HepG2 (cell line): ENCODE measurements around the gene CTNNA3. TPM values are rescaled to one million over a fixed set of nuclear protein-coding genes. Genes with fewer than 3 reads are reported as not detected.

Experiments
- ATAC-seq: fragments of 200-7000 bp; cut with Tn5 transposase; 3 replicates; pipeline ENCODE4 v1.9.1; 2020; ENCODE audit warnings: mild to moderate bottlenecking, moderate library complexity
- BruUV-seq: library from RNA; stranded (reverse); fragments of 400-500 nt; replicated peaks from 2 replicates; lab custom pipeline; 2021; lab: Mats Ljungman, UMichigan
- CTCF ChIA-PET: fragments of 300-600 bp; formaldehyde crosslinking; extraction: SDS; loops from one replicate; lab custom pipeline; 2021; ENCODE audit warnings: low total read pairs, inconsistent platforms, low intra/inter-chr PET ratio; lab: Yijun Ruan, JAX
- POLR2A ChIA-PET: fragments of 350-600 bp; sonication (Branson Sonifier 250); formaldehyde crosslinking; loops from one replicate; lab custom pipeline; 2020; ENCODE audit warnings: antibody characterized with exemption, inconsistent platforms; lab: Yijun Ruan, JAX
- DNase-seq: peaks from one replicate; pipeline ENCODE4 v3.0.0-alpha.2; 2015; ENCODE audit warnings: low spot score
- FAIRE-seq: peaks from 3 replicates; lab custom pipeline; 2011; peaks lifted over from hg19 to GRCh38; lab: Jason Lieb, UNC
- H2AFZ ChIP-seq: one replicate; pipeline ENCODE4 v1.6.1; 2011; ENCODE audit warnings: low read length, inconsistent platforms
- H3K27ac ChIP-seq: fragments of 300-600 bp; 3 replicates; pipeline ENCODE4 v1.8.0; 2011; ENCODE audit warnings: mixed run types, mild to moderate bottlenecking, mixed read lengths, low read length, inconsistent platforms; ENCODE audit not compliant: insufficient read depth; ENCODE audit errors: extremely low read length
- H3K27me3 ChIP-seq, 2 experiments: fragments of 200-600 bp in 1 of 2; 2 replicates in 1 of 2; 3 replicates in 1 of 2; pipeline versions ENCODE4 v1.6.0 to v1.8.0; 2011; ENCODE audit warnings: low read length in 2 of 2, mild to moderate bottlenecking in 2 of 2, moderate library complexity in 2 of 2, inconsistent platforms in 1 of 2; ENCODE audit not compliant: insufficient read depth in 2 of 2, control insufficient read depth in 1 of 2
- H3K36me3 ChIP-seq, 2 experiments: fragments of 200-600 bp in 1 of 2; replicated peaks in 1 of 2; 2 replicates in 1 of 2; 3 replicates in 1 of 2; pipeline versions ENCODE4 v1.5.1 to v1.8.0; 2011; ENCODE audit warnings: low read length in 2 of 2, inconsistent platforms in 1 of 2; ENCODE audit not compliant: insufficient read depth in 2 of 2, control insufficient read depth in 1 of 2
- H3K4me1 ChIP-seq: 2 replicates; pipeline ENCODE4 v1.5.1; 2012; ENCODE audit warnings: low read length, inconsistent platforms; ENCODE audit not compliant: insufficient read depth
- H3K4me2 ChIP-seq: 2 replicates; pipeline ENCODE4 v1.6.0; 2011; ENCODE audit warnings: low read depth, low read length, inconsistent platforms
- H3K4me3 ChIP-seq, 3 experiments: fragments of 200-600 bp in 1 of 3; sonication (generic), shearing (Covaris generic) in 1 of 3; replicated peaks in 1 of 3; 2 replicates each; pipeline ENCODE4 v1.5.1; 2011 to 2016; ENCODE audit warnings: low read length in 3 of 3, inconsistent platforms in 2 of 3, low read depth in 2 of 3, mild to moderate bottlenecking in 2 of 3, control low read depth in 1 of 3, mixed read lengths in 1 of 3; ENCODE audit not compliant: insufficient read depth in 1 of 3
- H3K79me2 ChIP-seq: one replicate; pipeline ENCODE4 v1.6.1; 2011; ENCODE audit warnings: low read length, inconsistent platforms; ENCODE audit not compliant: insufficient read depth
- H3K9ac ChIP-seq: 2 replicates; pipeline ENCODE4 v1.6.0; 2011; ENCODE audit warnings: mild to moderate bottlenecking, low read depth, low read length, inconsistent platforms; ENCODE audit not compliant: insufficient read depth
- H3K9me3 ChIP-seq: 2 replicates; pipeline ENCODE4 v1.5.1; 2012; ENCODE audit warnings: mild to moderate bottlenecking, low read length
- H4K20me1 ChIP-seq: 2 replicates; pipeline ENCODE4 v1.6.0; 2011; ENCODE audit warnings: inconsistent platforms, mild to moderate bottlenecking, low read length, moderate library complexity; ENCODE audit not compliant: insufficient read depth
- ATRX ChIP-seq: sonication (generic); formaldehyde crosslinking; IDR thresholded peaks from 2 replicates; pipeline ENCODE4 v1.4.0; 2020; ENCODE audit warnings: missing genetic modification reagents, borderline replicate concordance
- HIVEP1 ChIP-seq: sonication (generic); formaldehyde crosslinking; IDR thresholded peaks from 2 replicates; pipeline ENCODE4 v1.4.0; 2020; ENCODE audit warnings: mild to moderate bottlenecking, missing genetic modification reagents
- KDM5A ChIP-seq: fragments of 200-600 bp; sonication (generic); IDR thresholded peaks from 2 replicates; pipeline ENCODE4 v1.7.0; 2018; ENCODE audit warnings: antibody characterized with exemption, mild to moderate bottlenecking, low read length, borderline replicate concordance
- PRDM4 ChIP-seq: sonication (generic); formaldehyde crosslinking; IDR thresholded peaks from 2 replicates; pipeline ENCODE4 v1.9.0; 2021; ENCODE audit warnings: missing genetic modification reagents, borderline replicate concordance
- ZNF3 ChIP-seq: IDR thresholded peaks from 2 replicates; pipeline ENCODE4 v1.7.0; 2017; ENCODE audit warnings: inconsistent platforms
- ZNF367 ChIP-seq: sonication (generic); formaldehyde crosslinking; IDR thresholded peaks from 2 replicates; pipeline ENCODE4 v1.4.0; 2020; ENCODE audit warnings: missing genetic modification reagents, borderline replicate concordance
- WGBS: methylation state at CpG from one replicate; pipeline ENCODE4 v1.1.6; 2017; ENCODE audit warnings: low lambda C conversion rate; 5-methylcytosine and 5-hydroxymethylcytosine counted together
- in situ Hi-C: cut with HindIII; loops from 2 replicates; pipeline ENCODE4 v1.10.0; 2017; ENCODE audit warnings: low pct_unique_long_range_greater_than_20kb; ENCODE audit not compliant: extremely low pct_ligation_motif_present
- intact Hi-C: fragments of 100-400 bp; cut with micrococcal nuclease; formaldehyde crosslinking; loops from one replicate; pipeline ENCODE4 v1.10.0; 2022; ENCODE audit not compliant: unreplicated experiment
- polyA plus RNA-seq, 8 experiments: library from polyadenylated mRNA; depleted of rRNA in 3 of 8; stranded (reverse) in 7 of 8; unstranded in 1 of 8; fragments of >200 nt; fragmentation: Illumina TruSeq in 4 of 8; extraction: Trizol in 4 of 8; gene quantifications; 2 replicates each; pipeline versions ENCODE4 v1.2.1 to v1.2.3, GENCODE V29; 2011 to 2016; ENCODE audit warnings: low read depth in 4 of 8, missing spikeins in 1 of 8, mixed read lengths in 1 of 8; ENCODE audit not compliant: insufficient read depth in 1 of 8
- total RNA-seq, 5 experiments: library from RNA; depleted of rRNA; stranded (reverse); fragments of >200 nt; fragmentation: Illumina TruSeq; extraction: Trizol; gene quantifications; 2 replicates each; pipeline ENCODE4 v1.2.3, GENCODE V29; 2016; ENCODE audit warnings: low read depth in 1 of 5
- TF ChIP-seq, protein P1 (sequence below): IDR thresholded peaks from 2 replicates; pipeline ENCODE4 v1.6.1; 2016; ENCODE audit warnings: low read depth, control low read depth

CTNNA3 gene
- total and polyA plus RNA-seq, 2 of the 13 experiments (the other 11 are each of a cell fraction or from before 2014, with no cell fraction given): not detected

DNA sequence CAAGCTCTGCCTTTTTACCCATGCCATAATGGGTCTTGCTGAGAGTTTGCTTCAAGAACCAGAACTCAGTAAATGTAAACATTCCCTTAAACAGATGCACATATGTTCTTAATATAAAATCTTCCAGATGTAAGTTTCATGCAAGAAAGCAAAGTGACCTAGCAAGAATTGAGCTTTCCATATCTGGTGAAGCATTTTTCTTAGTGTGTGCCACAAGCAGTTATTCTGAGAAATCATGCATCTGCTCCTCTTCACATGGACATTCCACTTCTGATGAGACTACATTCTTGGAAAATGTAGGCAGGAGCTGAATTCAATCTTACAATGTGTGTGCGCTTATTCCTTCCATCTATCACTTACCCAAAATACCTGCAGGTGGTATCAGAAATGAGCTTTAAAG is 997.9 kb downstream of the CTNNA3 start:
- BruUV-seq: no TSS peak
- no peak overlapping the region for H2AFZ ChIP-seq
- no peak for ATAC-seq
- H3K9me3 ChIP-seq: no peaks in the 10 kb centered on the region
- no peak for DNase-seq
- CTCF ChIA-PET: no interaction called here
- no peak overlapping the region for H3K27ac ChIP-seq
- no peaks in the 10 kb centered on the region for H3K36me3 ChIP-seq
- H3K27me3 ChIP-seq: no peaks in the 10 kb centered on the region; a peak in 1 of 5 replicates
- POLR2A ChIA-PET: no interaction called here
- FAIRE-seq: no peak
- no peaks in the 10 kb centered on the region for H4K20me1 ChIP-seq
- WGBS: 42% methylated on average over 1 of the region's 1 CpG
- H3K79me2 ChIP-seq: no peaks in the 10 kb centered on the region
- no peak for TF ChIP-seq KDM5A
- no peak for TF ChIP-seq ZNF367 (CRISPR knock-in tag)
- TF ChIP-seq HIVEP1: no peak
- no peak for TF ChIP-seq ZNF3 (CRISPR knock-in tag)
- TF ChIP-seq, protein P1, sequence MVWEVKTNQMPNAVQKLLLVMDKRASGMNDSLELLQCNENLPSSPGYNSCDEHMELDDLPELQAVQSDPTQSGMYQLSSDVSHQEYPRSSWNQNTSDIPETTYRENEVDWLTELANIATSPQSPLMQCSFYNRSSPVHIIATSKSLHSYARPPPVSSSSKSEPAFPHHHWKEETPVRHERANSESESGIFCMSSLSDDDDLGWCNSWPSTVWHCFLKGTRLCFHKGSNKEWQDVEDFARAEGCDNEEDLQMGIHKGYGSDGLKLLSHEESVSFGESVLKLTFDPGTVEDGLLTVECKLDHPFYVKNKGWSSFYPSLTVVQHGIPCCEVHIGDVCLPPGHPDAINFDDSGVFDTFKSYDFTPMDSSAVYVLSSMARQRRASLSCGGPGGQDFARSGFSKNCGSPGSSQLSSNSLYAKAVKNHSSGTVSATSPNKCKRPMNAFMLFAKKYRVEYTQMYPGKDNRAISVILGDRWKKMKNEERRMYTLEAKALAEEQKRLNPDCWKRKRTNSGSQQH (CRISPR knock-in tag): no peak
- TF ChIP-seq ATRX (CRISPR knock-in tag): no peak
- TF ChIP-seq PRDM4 (CRISPR knock-in tag): no peak
- TF ChIP-seq, all 625 proteins: peak for 0
- H3K4me1 ChIP-seq: no peaks in the 10 kb centered on the region
- no peak overlapping the region for H3K9ac ChIP-seq
- in situ Hi-C loops (no loop called here), intact Hi-C loops (no loop called here)
- no peak overlapping the region for H3K4me3 ChIP-seq
- H3K4me2 ChIP-seq: no peak overlapping the region
